ENCODE measurements around the gene VPS45.

DNA sequence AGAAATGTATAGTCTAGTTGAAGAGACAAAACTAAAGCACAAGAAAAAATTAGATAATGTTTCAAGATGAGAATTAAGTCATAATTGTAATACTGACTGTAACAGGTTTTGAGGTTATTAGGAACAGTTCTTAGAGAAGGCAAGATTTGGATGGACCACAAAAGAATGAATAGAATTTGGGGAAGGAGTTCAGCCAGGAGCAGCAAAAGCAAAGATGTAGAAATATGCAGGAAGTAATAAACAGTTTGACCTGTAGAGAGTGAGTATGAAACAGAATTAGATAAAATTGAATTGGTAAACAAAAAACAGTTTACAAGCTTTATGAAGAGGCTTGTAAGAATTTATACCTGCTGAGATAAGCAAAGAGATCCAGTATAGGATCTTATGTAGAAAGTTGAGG is 16.3 kb downstream of the VPS45 start:
- TF ChIP-seq, protein P1, sequence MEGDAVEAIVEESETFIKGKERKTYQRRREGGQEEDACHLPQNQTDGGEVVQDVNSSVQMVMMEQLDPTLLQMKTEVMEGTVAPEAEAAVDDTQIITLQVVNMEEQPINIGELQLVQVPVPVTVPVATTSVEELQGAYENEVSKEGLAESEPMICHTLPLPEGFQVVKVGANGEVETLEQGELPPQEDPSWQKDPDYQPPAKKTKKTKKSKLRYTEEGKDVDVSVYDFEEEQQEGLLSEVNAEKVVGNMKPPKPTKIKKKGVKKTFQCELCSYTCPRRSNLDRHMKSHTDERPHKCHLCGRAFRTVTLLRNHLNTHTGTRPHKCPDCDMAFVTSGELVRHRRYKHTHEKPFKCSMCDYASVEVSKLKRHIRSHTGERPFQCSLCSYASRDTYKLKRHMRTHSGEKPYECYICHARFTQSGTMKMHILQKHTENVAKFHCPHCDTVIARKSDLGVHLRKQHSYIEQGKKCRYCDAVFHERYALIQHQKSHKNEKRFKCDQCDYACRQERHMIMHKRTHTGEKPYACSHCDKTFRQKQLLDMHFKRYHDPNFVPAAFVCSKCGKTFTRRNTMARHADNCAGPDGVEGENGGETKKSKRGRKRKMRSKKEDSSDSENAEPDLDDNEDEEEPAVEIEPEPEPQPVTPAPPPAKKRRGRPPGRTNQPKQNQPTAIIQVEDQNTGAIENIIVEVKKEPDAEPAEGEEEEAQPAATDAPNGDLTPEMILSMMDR (tag by site-specific recombination; IDR thresholded peaks at IDR 0.05): no peak
- TF ChIP-seq ZBTB21 (tag by site-specific recombination; IDR thresholded peaks at IDR 0.05) (no peak), REPIN1 (tag by site-specific recombination; IDR thresholded peaks at IDR 0.05; ENCODE audit: low read depth) (no peak)
